Stimulated activated CD4-positive, alpha-beta T cell treated with anti-CD3 and anti-CD28 coated beads, Interleukin-2, amount 100 ng/mL, for 4 hours (primary cell): ENCODE results near the gene LTA.

ENCODE experiments used
- DNase-seq: peaks from one replicate; pipeline ENCODE4 v3.0.0-alpha.2; 2020; ENCODE audit warnings: low read depth

LTA gene

DNA sequence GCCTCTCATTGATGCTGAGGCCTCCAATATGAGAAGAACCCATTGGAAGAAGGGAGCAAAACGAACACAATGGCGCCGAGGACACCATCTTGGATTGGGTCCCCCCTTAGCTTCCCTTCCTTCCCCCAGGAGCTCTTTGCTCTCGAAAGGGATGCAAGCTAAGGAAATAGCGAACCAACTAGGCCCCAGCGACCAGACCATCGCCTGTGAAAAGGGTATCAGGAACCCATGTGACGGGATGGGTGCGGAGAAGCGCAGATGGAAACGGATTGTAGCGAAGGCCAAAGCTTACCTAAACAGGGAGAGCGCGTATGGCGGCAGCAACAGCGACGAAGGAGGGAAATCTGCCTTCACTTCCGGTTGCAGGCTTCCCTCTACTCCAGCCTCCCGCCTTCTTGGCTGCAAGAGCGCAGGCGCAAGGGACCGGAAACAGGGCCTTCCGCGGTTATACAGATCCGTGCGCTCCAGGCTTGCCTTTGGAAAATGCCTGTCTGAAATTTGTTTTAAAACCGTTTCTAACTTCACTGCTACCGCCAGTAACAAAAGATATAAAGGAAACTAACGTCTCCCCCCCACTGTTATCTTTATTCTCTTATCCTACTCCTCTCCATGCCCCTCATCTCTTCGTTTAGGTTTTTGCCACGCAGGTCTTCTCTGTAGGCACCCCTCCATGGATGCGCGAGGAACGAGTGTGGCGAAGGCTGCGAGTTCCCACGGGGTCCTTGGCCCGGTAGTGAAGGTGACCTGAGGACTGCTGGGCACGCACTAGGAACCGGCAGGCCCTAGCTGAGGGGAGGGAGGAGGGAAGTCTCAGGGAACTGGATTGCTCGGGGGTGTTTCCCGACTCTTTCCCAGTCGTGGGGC lies 30.2 kb upstream of the LTA start, which contains the start of gene DDX39B:
TSS of gene DDX39B (minus strand) at position 346 of the 864 bp plus-strand sequence. CDS start 1,471 bp downstream, outside the sequence.
- peak; percentile 92 for DNase-seq

GRCh38 chr6:31543639-31544038 lies 28.4 kb upstream of the LTA start:
- no peak for DNase-seq

- no peak for DNase-seq
Measured at GRCh38 chr6:31544676-31545075, 27.4 kb upstream of the LTA start.

GRCh38 chr6:31545291-31545690 lies 26.8 kb upstream of the LTA start:
- DNase-seq, result no peak

DNA sequence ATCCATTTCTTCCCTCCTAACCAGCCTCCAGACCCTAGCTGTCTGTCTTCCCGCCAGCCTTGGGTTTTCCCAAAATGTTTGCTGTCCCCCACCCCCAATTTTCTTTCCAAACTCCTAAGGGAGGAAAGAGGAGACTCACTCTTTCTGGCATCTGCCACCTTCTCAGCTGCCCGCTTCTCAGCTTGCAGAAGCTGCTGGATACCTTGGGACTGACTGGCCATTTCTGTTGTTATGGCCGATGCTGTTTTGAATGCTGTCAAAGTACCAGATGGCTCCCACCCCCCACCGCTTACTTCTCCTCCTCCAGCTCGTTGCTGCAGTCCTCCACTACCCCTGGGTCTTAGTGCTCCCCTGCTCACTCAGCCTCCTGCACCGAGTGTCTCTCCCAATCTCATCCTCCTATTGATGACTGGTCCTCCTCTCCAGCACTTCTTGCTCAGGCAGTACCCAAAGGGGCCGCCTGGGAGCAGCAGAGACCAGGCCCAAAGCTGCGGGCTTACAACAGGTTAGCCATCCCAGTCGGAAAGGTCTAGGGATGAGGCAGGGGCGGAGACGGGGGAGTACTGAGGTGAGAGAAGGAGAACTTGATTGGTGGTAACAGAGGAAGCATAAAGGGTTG lies 25.6 kb upstream of the LTA start, which contains the start of gene ATP6V1G2:
TSS of gene ATP6V1G2 (minus strand) at position 270 of the 619 bp plus-strand sequence. CDS start at position 221, 49 bp downstream.
- DNase-seq, result peak; percentile 77

DNA sequence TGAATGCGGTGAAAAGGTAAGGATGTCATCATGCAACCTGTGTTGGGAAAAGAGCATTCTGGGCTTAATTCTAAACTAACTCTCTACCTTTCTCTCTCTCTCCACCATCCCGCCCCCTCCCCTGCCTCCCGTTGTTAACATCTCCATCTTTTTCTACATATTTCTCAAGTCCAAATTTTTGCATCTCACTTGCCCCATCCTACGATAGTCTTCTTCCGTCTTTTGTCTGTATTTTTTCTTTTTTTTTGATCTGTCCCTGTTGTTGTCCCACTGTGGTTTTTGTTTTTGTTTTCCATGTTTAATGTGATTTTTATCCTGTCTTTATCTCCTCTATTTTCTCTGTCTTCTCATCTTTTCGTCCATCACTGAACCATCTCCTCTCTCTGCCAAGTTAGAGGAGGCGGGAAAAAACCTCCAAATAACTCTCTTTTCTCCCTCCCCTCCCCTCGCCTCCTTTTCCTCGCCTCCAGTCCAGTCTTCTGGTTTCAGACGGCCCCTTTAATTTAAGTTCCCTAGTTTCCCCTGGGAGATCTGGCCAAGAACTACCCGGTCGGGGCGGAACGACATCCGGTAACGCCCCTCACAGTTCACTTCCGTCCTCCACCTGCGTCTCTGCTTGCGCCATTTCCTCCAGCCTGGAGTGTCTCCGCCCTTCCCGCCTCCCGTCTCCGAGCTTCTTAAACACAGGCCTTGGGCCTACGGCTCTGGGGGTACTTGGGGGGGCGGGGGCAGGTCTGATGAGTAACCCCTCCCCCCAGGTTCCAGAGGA lies 24.9 kb upstream of the LTA start, which contains the start of gene NFKBIL1:
TSS of gene NFKBIL1 (plus strand) at position 651 of the 769 bp plus-strand sequence. CDS start at position 738, 87 bp downstream.
- DNase-seq, result peak; percentile 87

GRCh38 chr6:31547727-31548543 lies 24.2 kb upstream of the LTA start:
- no peak for DNase-seq

- no peak for DNase-seq
Measured at GRCh38 chr6:31548544-31548873, 23.6 kb upstream of the LTA start.

GRCh38 chr6:31551371-31551770 lies 20.7 kb upstream of the LTA start:
- peak; percentile 63 for DNase-seq

DNA sequence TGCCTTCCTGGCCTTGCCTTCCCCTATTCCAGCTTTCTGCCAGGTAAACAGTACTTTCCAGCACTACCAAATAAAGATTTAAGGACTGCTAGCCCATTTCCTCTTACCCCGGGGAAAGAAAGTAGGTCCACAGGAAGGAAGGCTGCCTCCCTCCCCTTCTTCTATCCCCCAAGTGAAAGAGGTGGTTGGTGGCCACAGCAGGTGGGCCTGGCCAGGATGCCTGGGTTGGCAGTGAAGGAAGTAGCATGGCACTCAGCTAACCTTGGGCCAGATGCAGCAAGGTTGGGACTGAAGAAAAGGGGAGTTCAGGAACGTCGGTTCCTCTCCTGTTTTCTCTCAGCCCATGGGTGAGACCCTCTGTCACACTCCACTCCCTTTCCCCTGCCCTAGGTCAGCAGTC lies 15.8 kb upstream of the LTA start:
- no peak for DNase-seq

GRCh38 chr6:31557443-31558317 lies 14.4 kb upstream of the LTA start:
- no peak for DNase-seq

GRCh38 chr6:31558318-31558625 lies 13.8 kb upstream of the LTA start:
- no peak for DNase-seq

GRCh38 chr6:31558631-31559500 lies 13.2 kb upstream of the LTA start:
- DNase-seq, result peak; percentile 77

DNA sequence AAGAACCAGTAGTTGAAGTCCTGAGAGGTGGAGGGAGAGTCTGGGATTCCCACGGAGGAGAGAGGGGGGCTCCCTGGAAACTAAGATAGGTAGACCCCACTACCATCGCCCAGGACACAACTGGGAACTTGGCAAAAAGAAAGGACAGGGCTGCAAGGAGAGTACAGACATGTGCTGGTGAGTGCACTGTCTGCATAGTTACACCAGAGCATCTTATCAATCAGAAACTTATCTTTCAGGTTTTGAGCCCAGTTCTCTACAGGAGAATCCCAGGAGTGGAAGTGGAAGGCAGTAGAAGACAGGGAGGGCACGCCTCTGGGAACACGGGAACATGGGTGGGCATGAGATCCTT lies 12.5 kb upstream of the LTA start:
- DNase-seq, result no peak

DNA sequence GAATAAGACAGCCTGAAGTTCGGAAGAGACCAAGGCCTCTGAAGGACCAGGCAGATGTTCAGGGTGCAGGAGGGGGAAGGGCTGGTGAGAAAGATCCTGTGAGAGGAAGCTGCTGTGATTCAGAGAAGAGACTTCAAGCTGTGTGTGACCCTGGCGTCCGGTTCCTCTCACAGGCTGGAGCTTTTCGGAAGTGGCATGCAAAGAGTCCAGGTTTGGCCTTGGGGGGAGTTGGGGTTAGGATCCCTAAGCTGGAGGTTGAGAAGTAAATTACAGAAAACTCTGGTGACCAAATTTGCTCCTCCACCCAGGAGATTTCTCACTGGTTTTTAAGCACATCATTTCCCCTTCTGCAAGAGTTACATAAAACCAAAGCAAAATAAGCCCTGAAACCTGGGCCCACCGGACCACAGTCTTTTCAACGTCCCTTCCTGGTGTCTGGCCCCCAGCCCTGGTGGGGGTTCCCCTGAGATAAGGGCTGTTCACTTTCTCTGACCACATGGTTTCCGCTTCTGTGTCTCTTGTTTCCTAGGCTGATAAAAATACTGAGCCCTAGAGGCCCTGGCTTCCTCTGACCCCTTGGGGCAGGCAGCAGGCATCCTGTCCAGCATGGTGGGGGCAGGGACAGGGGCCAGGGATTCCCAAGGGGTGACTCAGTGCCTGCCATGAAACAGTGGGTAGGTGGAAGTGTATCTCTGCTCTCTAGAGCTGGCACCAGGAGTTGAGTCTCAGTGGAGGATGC lies 12.0 kb upstream of the LTA start:
- DNase-seq, result no peak

DNA sequence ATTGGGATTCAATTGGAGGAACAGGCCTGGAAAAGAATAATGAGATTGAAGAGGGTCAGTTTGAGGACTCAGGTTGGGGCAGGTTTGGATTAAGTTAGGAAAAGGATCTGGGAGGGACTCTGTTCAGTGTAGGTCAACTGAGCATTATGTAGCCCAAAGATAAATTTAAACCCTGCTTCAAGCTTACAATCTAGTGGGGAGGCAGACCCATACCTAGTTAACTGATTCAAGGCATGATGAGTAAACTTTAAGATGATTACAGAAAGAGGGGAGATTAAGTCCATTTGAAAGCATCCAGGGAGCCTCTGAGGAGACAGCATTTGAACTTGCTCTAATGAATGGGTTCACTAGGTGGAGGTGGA lies 11.4 kb upstream of the LTA start:
- DNase-seq, result no peak

DNA sequence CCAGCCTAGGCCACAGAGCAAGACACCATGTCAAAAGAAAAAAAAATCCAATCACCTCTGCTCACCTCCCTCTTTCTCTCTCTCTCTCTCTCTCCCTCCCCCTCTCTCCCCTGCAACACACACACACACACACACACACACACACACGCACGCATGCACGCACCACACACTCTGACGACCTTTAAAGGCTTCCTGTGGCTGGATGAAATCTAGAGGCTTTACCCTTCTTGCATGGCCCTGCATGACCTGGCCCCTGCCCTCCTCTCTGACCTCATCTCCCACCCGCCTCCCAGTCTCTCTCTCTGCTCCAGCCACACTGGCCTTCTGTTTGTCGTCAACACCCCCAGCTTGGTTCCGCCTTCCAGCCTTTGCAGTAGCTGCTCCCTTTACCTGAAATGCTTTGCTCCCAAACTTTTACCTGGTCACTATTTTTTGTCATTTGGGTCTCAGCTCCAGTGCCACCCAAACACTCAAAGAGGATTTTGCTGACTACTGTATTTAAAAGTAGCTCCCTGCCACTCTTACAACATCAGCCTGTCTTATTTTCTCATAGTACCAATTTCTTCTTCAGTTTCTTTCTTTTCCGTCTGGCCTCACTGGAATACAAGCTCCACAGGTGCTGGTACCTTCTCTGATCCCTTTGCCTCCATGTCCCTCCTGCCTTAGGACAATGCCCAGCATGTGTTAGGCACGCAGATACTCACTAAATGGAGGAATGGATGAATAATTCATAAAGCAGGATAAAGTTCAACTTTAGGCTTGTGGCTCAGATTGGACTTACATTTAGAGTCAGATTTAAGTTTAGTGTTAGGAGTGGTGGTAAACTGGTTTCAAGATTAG lies 4.3 kb upstream of the LTA start:
- no peak for DNase-seq

- peak; percentile 67 for DNase-seq
Measured at GRCh38 chr6:31568537-31568961, 3.5 kb upstream of the LTA start.
